OCI-LY1 (cell line): ENCODE measurements around the gene PRPH.

Source experiments
- CTCF ChIP-seq: fragments of 200-600 bp; sonication (generic), shearing (Covaris generic); IDR thresholded peaks from 2 replicates; pipeline ENCODE4 v1.5.1; 2017; ENCODE audit warnings: mild to moderate bottlenecking, antibody characterized with exemption, low read length, moderate library complexity, mixed read lengths
- EZH2 ChIP-seq: fragments of 200-600 bp; sonication (generic), shearing (Covaris generic); IDR thresholded peaks from 2 replicates; pipeline ENCODE4 v1.8.0; 2017; ENCODE audit warnings: borderline replicate concordance, mixed run types, mild to moderate bottlenecking, antibody characterized with exemption, low read length, moderate library complexity, mixed read lengths

GRCh38 chr12:49260571-49261363, 34.2 kb upstream of the PRPH start:
- TF ChIP-seq CTCF, result no peak
- no peak for TF ChIP-seq EZH2
